Astrocyte of the hippocampus (primary cell): ENCODE data around the gene STAP2.
A peak's percentile ranks its signal among the peaks of the same experiment; 100 is the strongest.

Experiments used
- DNase-seq: peaks from one replicate; pipeline ENCODE4 v3.0.0; 2011; ENCODE audit warnings: low read depth, low spot score

STAP2 gene

GRCh38 chr19:4338441-4339355 lies at the start of gene STAP2:
STAP2 (minus strand) TSS chr19:4338827; CDS start chr19:4338753, 74 bp downstream.
- DNase-seq = no peak

GRCh38 chr19:4386041-4386782 lies 47.6 kb upstream of the STAP2 start:
- DNase-seq = no peak

GRCh38 chr19:4385291-4386040 lies 46.8 kb upstream of the STAP2 start:
- no peak for DNase-seq

- no peak for DNase-seq
These were observed 41.7 kb upstream of the STAP2 start for GRCh38 chr19:4380254-4380727.

GRCh38 chr19:4379383-4380253 lies 41.0 kb upstream of the STAP2 start:
- DNase-seq = no peak

- no peak for DNase-seq
These were observed 40.3 kb upstream of the STAP2 start for GRCh38 chr19:4378886-4379285.

- no peak for DNase-seq
These were observed 38.6 kb upstream of the STAP2 start for GRCh38 chr19:4376991-4377781.

GRCh38 chr19:4376671-4376990 lies 38.0 kb upstream of the STAP2 start:
- no peak for DNase-seq

GRCh38 chr19:4376028-4376670 lies 37.5 kb upstream of the STAP2 start:
- no peak for DNase-seq

- peak; percentile 81 for DNase-seq
These were observed 36.8 kb upstream of the STAP2 start for GRCh38 chr19:4375164-4376027.

- DNase-seq = peak; percentile 88
These were observed 36.0 kb upstream of the STAP2 start for GRCh38 chr19:4374498-4375163.

- peak; percentile 53 for DNase-seq
These were observed 35.2 kb upstream of the STAP2 start for GRCh38 chr19:4373601-4374497.

GRCh38 chr19:4373013-4373367 lies 34.4 kb upstream of the STAP2 start:
- no peak for DNase-seq

- DNase-seq = no peak
These were observed 33.8 kb upstream of the STAP2 start for GRCh38 chr19:4372165-4373012.

GRCh38 chr19:4371247-4372164 lies 32.9 kb upstream of the STAP2 start:
- peak; percentile 62 for DNase-seq
